ENCODE data around the gene PARP4.
"Not testable (repeated sequence)": the region's sequence is repeated elsewhere in the genome, so short reads cannot be mapped to it uniquely, and the experiment has no call there.

The PARP4 gene

GRCh38 chr13:24505756-24506155, 6.8 kb downstream of the PARP4 start:
- DNase-seq, result no peak

DNA sequence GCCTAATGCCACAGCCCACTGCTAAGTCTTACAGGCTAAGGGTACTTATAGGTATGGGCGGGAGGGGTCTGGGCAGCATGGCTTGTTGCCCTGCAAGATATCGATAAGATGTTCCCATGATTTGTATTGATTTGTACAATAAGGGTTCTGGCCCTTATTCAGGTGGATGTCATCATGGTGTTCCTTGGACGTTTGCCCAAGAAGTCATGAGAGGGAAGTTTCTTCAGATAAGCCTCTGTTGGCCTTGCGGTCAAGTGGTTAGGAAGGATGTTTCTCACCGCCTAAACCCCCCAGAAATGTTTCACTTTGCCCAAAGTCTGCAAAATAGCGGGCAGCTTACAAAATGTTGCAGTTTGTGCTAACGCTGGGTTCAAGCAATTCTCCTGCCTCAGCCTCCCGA, 7.3 kb downstream of the PARP4 start:
- DNase-seq, result no peak

DNA sequence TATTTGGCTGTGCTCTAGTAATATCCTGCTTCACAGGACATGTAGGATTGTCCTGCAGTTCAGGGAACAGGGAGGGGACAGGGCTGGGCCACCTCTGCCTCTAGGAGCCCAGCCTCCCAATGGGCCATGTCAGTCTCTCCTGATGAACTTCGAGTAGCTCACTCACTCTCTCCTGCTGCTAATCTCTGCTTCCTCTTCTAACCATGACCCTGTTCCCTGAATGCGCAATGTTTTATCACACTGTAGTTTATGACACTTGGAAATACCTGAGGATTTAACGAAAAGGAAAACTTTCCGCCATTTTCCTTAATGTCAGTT, 9.2 kb downstream of the PARP4 start:
- no peak for DNase-seq

GRCh38 chr13:24502533-24503378, 9.8 kb downstream of the PARP4 start:
- DNase-seq, result no peak

DNA sequence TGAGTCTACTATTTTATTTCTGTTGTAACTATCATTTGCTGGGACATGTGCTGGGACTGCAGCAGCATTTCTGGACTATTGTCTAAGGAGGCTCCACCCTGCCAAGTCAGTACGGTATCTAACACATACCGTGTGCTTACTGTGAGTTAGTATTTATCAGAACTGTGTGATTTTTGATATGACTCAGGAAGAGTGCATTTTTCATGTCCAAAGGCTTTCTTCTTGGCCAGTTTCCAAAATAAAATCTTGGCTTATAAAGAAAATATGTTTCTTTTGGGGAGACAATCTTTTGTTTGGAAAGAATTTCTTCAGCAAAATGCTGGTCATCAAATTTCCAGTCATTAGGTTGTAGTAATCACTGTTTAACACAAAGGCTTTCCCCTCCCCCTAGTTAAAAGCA, 11.6 kb downstream of the PARP4 start:
- DNase-seq, result no peak

DNA sequence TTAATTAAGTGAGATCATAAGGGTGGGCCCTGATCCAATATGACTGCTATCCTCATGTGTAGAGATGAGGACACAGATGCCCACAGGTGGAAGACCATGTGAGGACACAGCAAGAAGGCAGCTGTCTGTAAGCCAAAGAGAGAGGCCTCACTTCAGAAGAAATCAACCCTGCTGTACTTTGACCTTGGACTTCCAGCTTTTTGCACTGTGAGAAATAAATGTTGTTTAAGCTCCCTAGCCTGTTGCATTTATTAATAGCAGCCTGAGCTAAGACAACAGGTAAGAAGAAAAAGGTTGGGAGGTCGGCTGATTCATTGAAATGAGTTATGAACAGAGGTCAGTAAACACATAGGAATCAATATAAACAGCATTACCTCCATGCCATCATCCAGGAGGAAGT, 14.8 kb downstream of the PARP4 start:
- no peak for DNase-seq

DNA sequence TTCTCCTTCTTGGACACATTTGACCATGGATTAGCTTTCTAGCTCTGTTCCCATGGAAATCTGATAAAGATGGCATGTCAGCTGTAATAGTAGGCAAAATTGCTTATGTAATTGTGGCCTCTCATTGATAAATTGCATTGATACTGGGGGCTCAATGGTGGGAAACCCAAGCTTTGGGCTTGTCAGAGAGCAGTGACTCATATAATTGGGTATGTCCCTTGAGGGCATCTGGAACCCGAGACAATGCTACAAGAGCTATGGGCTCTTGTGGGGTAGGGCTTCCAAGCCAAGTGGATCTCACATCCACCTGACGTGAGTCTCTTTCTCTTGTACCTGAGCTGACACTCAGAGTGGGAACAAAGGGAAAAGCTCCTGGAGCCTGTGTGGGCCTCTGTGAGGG, 16.3 kb downstream of the PARP4 start:
- DNase-seq, result not testable (repeated sequence)

DNA sequence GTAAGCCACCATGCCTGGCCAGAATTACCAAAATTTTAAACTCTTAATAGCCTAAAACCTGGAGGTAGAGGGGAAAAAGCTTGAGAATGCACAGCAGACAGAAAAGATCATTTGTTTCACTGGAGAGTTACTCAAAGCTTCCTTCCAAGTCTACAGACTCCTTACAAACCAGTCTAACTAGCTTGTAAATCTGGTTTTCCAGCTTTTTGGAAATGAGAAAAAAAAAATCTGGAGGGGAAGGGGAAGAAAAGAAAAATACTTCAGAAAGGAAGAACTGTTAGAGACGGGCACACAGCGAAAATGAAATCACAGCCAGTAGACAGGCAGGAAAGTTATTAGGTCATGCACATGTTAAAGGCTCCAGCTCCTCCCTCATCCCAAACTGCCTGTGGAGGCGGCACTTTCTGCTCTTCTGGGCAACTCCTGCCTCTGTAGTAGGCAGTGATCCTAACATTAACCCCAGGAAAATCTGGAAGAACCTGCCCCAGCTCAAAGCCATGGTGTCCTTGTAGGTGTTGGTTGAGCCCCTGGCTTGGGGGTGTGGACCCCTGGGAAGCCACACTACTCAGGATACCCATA, 17.3 kb downstream of the PARP4 start:
- no peak for DNase-seq

GRCh38 chr13:24493356-24493755, 19.2 kb downstream of the PARP4 start:
- DNase-seq, result no peak

DNA sequence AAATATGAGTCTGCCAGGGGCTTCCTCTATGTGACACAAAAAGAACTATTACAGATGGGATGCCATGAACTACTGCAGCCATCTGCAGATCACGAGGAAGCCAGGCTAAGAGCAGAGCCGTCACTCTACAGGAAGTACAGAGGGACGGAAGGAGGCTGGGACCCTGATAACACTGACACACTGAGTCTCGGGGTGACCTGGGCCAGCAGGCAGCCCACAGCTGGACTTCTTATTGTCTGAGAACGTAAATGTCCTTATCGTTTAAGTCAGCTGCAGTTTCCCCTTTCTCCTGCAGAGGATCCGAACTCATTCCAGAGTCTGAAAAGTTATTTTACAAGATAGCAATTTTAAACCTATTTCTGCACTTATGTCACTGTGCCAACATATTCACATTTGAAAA, 20.7 kb downstream of the PARP4 start:
- no peak for DNase-seq

DNA sequence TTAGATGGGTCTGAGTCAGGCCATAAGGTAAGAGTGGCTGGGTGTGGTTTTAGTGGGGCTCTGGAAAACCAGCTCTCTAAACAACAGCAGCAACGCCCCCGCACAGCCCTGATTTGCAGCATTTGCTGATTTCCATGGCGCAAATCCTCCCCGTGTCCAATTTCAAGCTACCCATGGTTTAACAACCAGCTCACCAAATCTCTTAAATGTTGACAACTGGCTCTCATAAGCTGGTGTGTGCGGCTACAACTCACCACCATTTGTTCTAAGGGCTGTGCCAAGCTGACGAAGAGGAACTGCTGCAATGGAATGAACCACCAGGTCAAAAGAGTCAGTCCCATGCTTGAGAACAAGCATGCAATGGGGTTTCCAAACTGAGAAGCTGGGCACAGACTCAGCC, 22.9 kb downstream of the PARP4 start:
- no peak for DNase-seq

- DNase-seq, result not testable (repeated sequence)
Observed at GRCh38 chr13:24488092-24488491, 24.5 kb downstream of the PARP4 start.

GRCh38 chr13:24486017-24486657, 26.4 kb downstream of the PARP4 start:
- DNase-seq, result not testable (repeated sequence)

GRCh38 chr13:24473686-24474085, 38.9 kb downstream of the PARP4 start:
- DNase-seq, result no peak

- DNase-seq, result not testable (repeated sequence)
Observed at GRCh38 chr13:24472129-24472528, 40.4 kb downstream of the PARP4 start.

DNA sequence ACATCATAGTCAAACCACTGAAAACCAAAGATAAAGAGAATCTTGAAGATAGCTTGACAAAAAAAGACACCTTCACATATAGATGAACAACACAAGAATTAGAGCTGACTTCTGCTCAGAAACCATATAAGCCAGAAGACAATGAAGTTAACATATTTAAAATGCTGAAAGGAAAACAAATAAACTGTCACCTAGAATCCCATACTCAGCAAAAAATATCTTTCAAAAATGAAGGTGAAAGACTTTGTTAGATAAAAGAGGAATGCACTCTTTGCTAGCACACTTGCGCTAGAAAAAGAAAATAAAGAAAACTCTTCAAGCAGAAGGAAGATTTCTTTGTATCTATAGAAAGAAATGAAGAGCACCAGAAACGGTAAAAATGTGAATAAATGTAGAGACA, 49.5 kb downstream of the PARP4 start:
- DNase-seq, result no peak

GRCh38 chr13:24460256-24460655, 52.3 kb downstream of the PARP4 start:
- DNase-seq, result no peak

DNA sequence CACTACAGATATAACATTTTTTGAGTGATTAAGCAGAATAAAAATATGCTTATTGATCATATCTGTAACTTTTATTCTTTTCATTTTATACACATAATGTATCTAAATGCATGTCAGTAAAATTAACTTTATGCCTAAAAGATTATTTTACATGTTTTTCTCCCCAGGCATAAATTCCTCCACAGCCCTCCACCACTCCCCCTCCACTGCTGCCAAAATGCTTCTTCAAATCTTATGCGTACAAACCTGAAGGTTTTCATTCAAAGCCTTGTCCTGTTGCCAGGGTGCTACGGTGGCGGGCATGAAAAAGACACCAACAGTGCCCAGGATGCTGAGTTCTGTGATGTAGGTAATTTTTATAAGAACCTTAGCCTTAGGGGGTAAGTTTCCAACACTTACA, 52.9 kb downstream of the PARP4 start:
- no peak for DNase-seq

DNA sequence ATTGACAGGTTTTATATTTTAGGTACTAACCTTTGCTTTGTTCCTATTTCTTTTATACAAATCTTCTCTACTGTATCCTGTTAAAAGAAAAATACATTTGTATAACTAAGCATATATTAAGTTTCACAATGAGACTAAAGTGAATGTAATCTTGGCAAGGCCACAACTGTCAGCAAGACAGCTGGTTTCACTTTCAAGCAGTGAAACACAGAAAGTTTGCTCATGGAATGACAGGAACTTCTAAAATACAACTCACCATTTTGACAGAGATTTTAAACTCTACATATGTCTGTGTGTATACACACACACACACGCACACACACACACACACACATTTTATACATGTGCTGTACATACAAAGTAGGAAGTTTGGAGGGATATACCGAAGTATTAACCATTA, 53.3 kb downstream of the PARP4 start:
- DNase-seq, result no peak

- DNase-seq, result no peak
Observed at GRCh38 chr13:24458736-24459135, 53.8 kb downstream of the PARP4 start.

- no peak for DNase-seq
Observed at GRCh38 chr13:24456396-24456795, 56.2 kb downstream of the PARP4 start.

GRCh38 chr13:24454056-24454455, 58.5 kb downstream of the PARP4 start:
- DNase-seq, result no peak

GRCh38 chr13:24452044-24452443, 60.5 kb downstream of the PARP4 start:
- DNase-seq, result no peak

GRCh38 chr13:24450530-24450929, 62.0 kb downstream of the PARP4 start:
- DNase-seq, result no peak
